GM21619 (cell line): Measurements from ENCODE around the gene LGALS7.
"Not testable (repeated sequence)": the region's sequence is repeated elsewhere in the genome, so short reads cannot be mapped to it uniquely, and the experiment has no call there.

Experiments
- ATAC-seq: cut with Tn5 transposase; IDR thresholded peaks from one replicate; pipeline ENCODE4 v1.9.1; 2021; ENCODE audit not compliant: unreplicated experiment

LGALS7 gene

GRCh38 chr19:38773469-38774177 is at the start of gene LGALS7:
LGALS7 (minus strand) TSS chr19:38773517; CDS start chr19:38773492, 25 bp downstream.
- ATAC-seq: no peak

- ATAC-seq: not testable (repeated sequence)
Observed at GRCh38 chr19:38821230-38821825, 48.0 kb upstream of the LGALS7 start.

- no peak for ATAC-seq
Observed at GRCh38 chr19:38819231-38819920, 46.1 kb upstream of the LGALS7 start.

- ATAC-seq: no peak
Observed at GRCh38 chr19:38817081-38817480, 43.8 kb upstream of the LGALS7 start.

GRCh38 chr19:38816131-38816750 is 42.9 kb upstream of the LGALS7 start:
- no peak for ATAC-seq

- no peak for ATAC-seq
Observed at GRCh38 chr19:38815059-38816001, 42.0 kb upstream of the LGALS7 start.

- ATAC-seq: not testable (repeated sequence)
Observed at GRCh38 chr19:38813932-38814331, 40.6 kb upstream of the LGALS7 start.

- ATAC-seq: no peak
Observed at GRCh38 chr19:38813323-38813722, 40.0 kb upstream of the LGALS7 start.

GRCh38 chr19:38812841-38813320 is 39.6 kb upstream of the LGALS7 start, which contains the start of gene LGALS4:
LGALS4 (minus strand) TSS chr19:38812945; CDS start chr19:38812886, 59 bp downstream.
- no peak for ATAC-seq

GRCh38 chr19:38812009-38812840 is 38.9 kb upstream of the LGALS7 start:
- ATAC-seq: no peak

GRCh38 chr19:38809592-38810252 is 36.4 kb upstream of the LGALS7 start:
- ATAC-seq: no peak

GRCh38 chr19:38808741-38809140 is 35.4 kb upstream of the LGALS7 start:
- ATAC-seq: no peak

- not testable (repeated sequence) for ATAC-seq
Observed at GRCh38 chr19:38807374-38808098, 34.2 kb upstream of the LGALS7 start.

GRCh38 chr19:38806371-38806770 is 33.1 kb upstream of the LGALS7 start:
- no peak for ATAC-seq

- ATAC-seq: no peak
Observed at GRCh38 chr19:38805180-38805579, 31.9 kb upstream of the LGALS7 start.

GRCh38 chr19:38803543-38803942 is 30.2 kb upstream of the LGALS7 start:
- no peak for ATAC-seq

- ATAC-seq: no peak
Observed at GRCh38 chr19:38801359-38802095, 28.2 kb upstream of the LGALS7 start.
